Neuronal stem cell (in vitro differentiated cells): ENCODE measurements around the gene WDR82.

Experiments used
- DNase-seq: peaks from one replicate; pipeline ENCODE4 v3.0.0-alpha.2; 2013; ENCODE audit warnings: low spot score
- H2AFZ ChIP-seq: one replicate; pipeline ENCODE4 v1.6.1; 2013; ENCODE audit warnings: mild to moderate bottlenecking, low read length, inconsistent platforms
- H2AK5ac ChIP-seq: 2 replicates; pipeline ENCODE4 v1.6.1; 2013; ENCODE audit warnings: low read depth, mild to moderate bottlenecking, inconsistent platforms, low read length, moderate library complexity, mixed read lengths
- H2BK120ac ChIP-seq: 2 replicates; pipeline ENCODE4 v1.6.1; 2013; ENCODE audit warnings: low read depth, mild to moderate bottlenecking, inconsistent platforms, low read length, moderate library complexity, mixed read lengths
- H2BK12ac ChIP-seq: one replicate; pipeline ENCODE4 v1.6.1; 2013; ENCODE audit warnings: low read length, inconsistent platforms
- H2BK15ac ChIP-seq: 2 replicates; pipeline ENCODE4 v1.6.1; 2013; ENCODE audit warnings: mild to moderate bottlenecking, low read length, inconsistent platforms, mixed read lengths
- H2BK5ac ChIP-seq: one replicate; pipeline ENCODE4 v1.6.1; 2013; ENCODE audit warnings: inconsistent platforms, mild to moderate bottlenecking, low read length, moderate library complexity
- H3K14ac ChIP-seq: one replicate; pipeline ENCODE4 v1.6.1; 2013; ENCODE audit warnings: low read length, inconsistent platforms
- H3K18ac ChIP-seq: 2 replicates; pipeline ENCODE4 v1.6.1; 2013; ENCODE audit warnings: low read length, inconsistent platforms
- H3K23ac ChIP-seq: 2 replicates; pipeline ENCODE4 v1.6.1; 2013; ENCODE audit warnings: low read depth, mild to moderate bottlenecking, mixed read lengths, low read length, inconsistent platforms; ENCODE audit not compliant: poor library complexity
- H3K27ac ChIP-seq: replicated peaks from 3 replicates; pipeline ENCODE4 v1.5.1; 2013; ENCODE audit warnings: low read length, inconsistent platforms
- H3K27me3 ChIP-seq, 3 experiments: 2 replicates each; pipeline ENCODE4 v1.6.1; 2013; ENCODE audit warnings: low read length in 3 of 3, mild to moderate bottlenecking in 2 of 3, inconsistent platforms in 1 of 3, low read depth in 1 of 3, mixed read lengths in 1 of 3, moderate library complexity in 1 of 3; ENCODE audit not compliant: control insufficient read depth in 3 of 3, insufficient read depth in 3 of 3
- H3K36me3 ChIP-seq, 2 donors: replicated peaks in 1 of 2; 2 replicates each; pipeline ENCODE4 v1.6.1; 2013; ENCODE audit warnings: low read length in 2 of 2; ENCODE audit not compliant: control insufficient read depth in 2 of 2, insufficient read depth in 2 of 2
- H3K4ac ChIP-seq: 2 replicates; pipeline ENCODE4 v1.6.1; 2013; ENCODE audit warnings: inconsistent platforms, mild to moderate bottlenecking, low read length, moderate library complexity
- H3K4me1 ChIP-seq, 2 donors: 1 replicate in 1 of 2; 2 replicates in 1 of 2; pipeline ENCODE4 v1.6.1; 2013; ENCODE audit warnings: low read length in 2 of 2, low read depth in 1 of 2; ENCODE audit not compliant: control insufficient read depth in 2 of 2, insufficient read depth in 1 of 2
- H3K4me2 ChIP-seq: one replicate; pipeline ENCODE4 v1.6.1; 2013; ENCODE audit warnings: mild to moderate bottlenecking, low read length, inconsistent platforms; ENCODE audit not compliant: insufficient read depth, poor library complexity, severe bottlenecking
- H3K4me3 ChIP-seq, 2 donors: 2 replicates each; pipeline ENCODE4 v1.5.1; 2013; ENCODE audit warnings: low read length in 2 of 2, mild to moderate bottlenecking in 2 of 2, inconsistent platforms in 1 of 2, moderate library complexity in 1 of 2
- H3K79me1 ChIP-seq: one replicate; pipeline ENCODE4 v1.6.1; 2013; ENCODE audit warnings: low read depth, mild to moderate bottlenecking, inconsistent platforms, low read length, moderate library complexity
- H3K9ac ChIP-seq: one replicate; pipeline ENCODE4 v1.6.1; 2013; ENCODE audit warnings: mild to moderate bottlenecking, low read depth, low read length, inconsistent platforms; ENCODE audit not compliant: poor library complexity
- H3K9me3 ChIP-seq, 2 donors: replicated peaks in 1 of 2; 2 replicates each; pipeline versions ENCODE3 to v1.6.1; 2013; ENCODE audit warnings: low read length in 2 of 2, mild to moderate bottlenecking in 2 of 2, inconsistent platforms in 1 of 2, low read depth in 1 of 2, mixed read lengths in 1 of 2, moderate library complexity in 1 of 2; ENCODE audit not compliant: control insufficient read depth in 2 of 2, insufficient read depth in 1 of 2
- H4K8ac ChIP-seq: one replicate; pipeline ENCODE4 v1.6.1; 2013; ENCODE audit warnings: low read depth, mild to moderate bottlenecking, inconsistent platforms, low read length, moderate library complexity
- H4K91ac ChIP-seq: one replicate; pipeline ENCODE4 v1.6.1; 2013; ENCODE audit warnings: low read length, low read depth, mild to moderate bottlenecking, inconsistent platforms; ENCODE audit not compliant: poor library complexity
- WGBS, 2 donors: extraction: QIAGEN DNeasy Blood & Tissue Kit; methylation state at CpG; one replicate each; pipeline ENCODE4 v1.1.7; 2013; ENCODE audit warnings: missing lambda C conversion rate in 2 of 2, mixed read lengths in 1 of 2; ENCODE audit not compliant: insufficient read length in 2 of 2, insufficient replicate concordance in 1 of 2; ENCODE audit errors: extremely low coverage in 2 of 2; 5-methylcytosine and 5-hydroxymethylcytosine counted together

The WDR82 gene

DNA sequence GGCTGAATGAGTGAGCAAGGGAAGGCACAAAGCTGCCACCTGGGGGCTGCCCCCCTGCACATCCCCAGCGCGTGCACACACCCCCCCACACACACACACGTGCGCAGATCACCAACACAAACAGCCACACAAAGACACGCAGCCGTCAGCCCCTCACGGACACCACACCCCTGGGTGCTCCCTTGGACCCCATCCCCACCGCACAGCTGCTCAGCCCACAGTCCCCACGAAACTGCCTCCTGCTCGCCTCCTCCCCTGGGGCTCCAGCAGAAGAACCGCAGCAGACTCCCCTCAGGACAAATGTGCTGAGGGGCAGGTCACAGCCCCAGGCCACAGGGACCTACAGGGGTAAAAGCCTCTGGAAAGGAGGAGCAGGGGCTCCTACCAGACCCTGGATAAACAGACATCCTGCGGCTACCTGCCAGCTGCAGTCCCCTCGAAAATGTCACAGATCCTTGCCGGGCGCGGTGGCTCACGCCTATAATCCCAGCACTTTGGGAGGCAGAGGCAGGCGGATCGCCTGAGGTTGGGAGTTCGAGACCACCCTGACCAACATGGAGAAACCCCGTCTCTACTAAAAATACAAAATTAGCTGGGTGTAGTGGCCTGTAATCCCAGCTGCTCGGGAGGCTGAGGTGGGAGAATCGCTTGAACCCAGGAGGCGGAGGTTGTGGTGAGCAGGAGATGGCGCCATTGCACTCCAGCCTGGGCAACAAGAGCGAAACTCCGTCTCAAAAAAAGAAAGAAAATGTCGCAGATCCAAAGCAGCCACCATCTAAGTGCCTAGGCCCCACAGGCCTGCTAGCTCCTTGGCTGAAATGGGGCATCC lies 46.0 kb downstream of the WDR82 start:
- H3K4me3 ChIP-seq = no peak overlapping the region
- H3K79me1 ChIP-seq = no peaks in the 10 kb centered on the region
- no peak for DNase-seq
- peaks cover 4 to 5% of the 10 kb centered on the region in 2 donors for H3K4me1 ChIP-seq
- no peak overlapping the region for H3K18ac ChIP-seq
- peak overlapping the region; percentile 2 for H2BK5ac ChIP-seq
- H3K27me3 ChIP-seq = no peaks in the 10 kb centered on the region
- no peak overlapping the region for H3K23ac ChIP-seq
- H3K4ac ChIP-seq = no peak overlapping the region
- H3K27ac ChIP-seq = no peak overlapping the region
- H2BK120ac ChIP-seq = no peak overlapping the region
- H4K8ac ChIP-seq = no peak overlapping the region
- peaks cover 14 to 43% of the 10 kb centered on the region in 2 donors for H3K36me3 ChIP-seq
- H2AFZ ChIP-seq = no peak overlapping the region
- no CpG with 5 or more reads among the region's 28 CpGs for WGBS, 2 donors
- H2BK12ac ChIP-seq = peak overlapping the region; percentile 50
- no peak overlapping the region for H3K14ac ChIP-seq
- H4K91ac ChIP-seq = no peak overlapping the region
- H3K9me3 ChIP-seq = no peaks in the 10 kb centered on the region
- H2BK15ac ChIP-seq = peak overlapping the region; percentile 5
- no peak overlapping the region for H3K4me2 ChIP-seq
- H3K9ac ChIP-seq = no peak overlapping the region
- peak overlapping the region; percentile 24 for H2AK5ac ChIP-seq

DNA sequence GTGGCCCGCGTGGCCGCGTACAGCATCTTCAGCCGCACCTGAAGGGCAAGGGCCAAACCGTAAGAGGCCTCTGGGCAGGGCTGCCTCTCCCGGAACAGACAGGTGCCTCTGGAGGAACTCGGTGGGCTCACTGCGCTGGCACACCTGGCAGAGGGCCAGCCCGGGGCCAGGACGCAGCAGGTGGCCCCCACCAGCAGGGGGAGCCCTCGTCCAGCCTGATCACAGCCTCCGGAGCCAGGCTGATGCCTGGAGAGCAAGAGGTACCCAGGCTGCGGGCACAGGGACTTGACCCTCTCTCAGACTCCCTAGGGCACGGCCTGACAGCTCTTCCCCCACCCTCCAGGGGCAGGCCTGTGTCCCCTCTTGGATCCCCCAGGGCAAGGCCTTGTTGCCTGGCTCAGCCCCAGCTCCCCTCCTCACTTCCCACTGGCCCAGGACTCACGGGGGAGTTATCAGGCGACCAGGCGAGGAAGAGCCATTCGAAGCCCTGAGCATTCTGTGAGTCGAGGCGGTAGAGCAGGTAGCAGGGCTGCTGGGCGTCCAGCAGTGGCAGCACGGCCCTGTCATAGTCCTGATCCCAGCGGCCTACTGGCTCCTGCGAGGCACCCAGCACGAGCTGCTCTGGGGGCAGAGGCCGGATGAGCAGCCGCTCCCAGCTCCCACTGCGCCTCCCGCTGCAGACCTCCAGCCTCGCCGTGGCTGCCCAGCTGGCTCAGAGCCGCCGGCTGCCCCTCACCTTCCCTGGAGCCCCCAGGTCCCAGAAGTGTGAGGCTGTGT lies 46.8 kb downstream of the WDR82 start:
- WGBS, 2 donors = no CpG with 5 or more reads among the region's 34 CpGs
- Histone ChIP-seq H3K79me1 (no peaks in the 10 kb centered on the region), H3K14ac (peak overlapping the region; percentile 47)

DNA sequence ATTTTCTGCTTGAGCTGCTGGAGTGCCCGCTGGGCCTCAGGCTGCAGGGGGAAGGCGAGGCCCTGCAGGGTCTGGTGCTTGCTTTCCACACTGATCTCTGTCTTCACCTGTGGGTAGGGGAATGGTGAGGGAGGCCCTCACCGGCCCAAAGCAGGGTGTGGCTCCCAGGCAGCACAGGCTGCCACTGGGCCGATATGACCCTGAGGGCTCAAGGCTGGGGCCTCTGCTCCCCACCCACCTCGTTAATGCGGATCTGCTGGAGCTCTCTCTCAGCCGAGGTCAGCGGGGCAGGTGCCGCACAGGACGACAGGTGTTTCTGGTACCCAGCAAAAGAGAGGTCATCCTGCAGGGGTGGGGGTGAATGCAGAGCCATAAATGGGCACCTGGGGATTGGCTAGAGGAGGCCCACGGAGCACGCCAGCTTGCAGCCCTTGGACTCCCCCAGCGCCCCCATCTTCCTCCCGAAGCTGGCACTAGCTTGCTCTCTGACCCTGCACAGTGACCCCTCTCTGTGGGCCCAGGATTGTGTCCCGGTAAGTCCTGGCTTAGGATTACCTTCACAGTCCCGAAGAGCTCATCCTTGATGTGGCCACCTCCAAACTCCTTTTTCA lies 47.5 kb downstream of the WDR82 start:
- H2BK12ac ChIP-seq = no peak overlapping the region
- peaks cover 14 to 44% of the 10 kb centered on the region in 2 donors for H3K36me3 ChIP-seq
- no peaks in the 10 kb centered on the region for H3K27me3 ChIP-seq
- H2AK5ac ChIP-seq = peak overlapping the region; percentile 77
- no peak overlapping the region for H2BK15ac ChIP-seq
- H3K9me3 ChIP-seq = no peaks in the 10 kb centered on the region
- no peak for DNase-seq
- H4K91ac ChIP-seq = no peak overlapping the region
- H3K23ac ChIP-seq = no peak overlapping the region
- no peak overlapping the region for H3K18ac ChIP-seq
- H2BK120ac ChIP-seq = no peak overlapping the region
- H4K8ac ChIP-seq = no peak overlapping the region
- H3K9ac ChIP-seq = peak overlapping the region; percentile 39
- H3K4me2 ChIP-seq = no peak overlapping the region
- no CpG with 5 or more reads among the region's 16 CpGs for WGBS, 2 donors
- H3K4me1 ChIP-seq = no peaks in the 10 kb centered on the region
- no peak overlapping the region for H3K14ac ChIP-seq
- no peak overlapping the region for H3K27ac ChIP-seq
- H3K79me1 ChIP-seq = no peaks in the 10 kb centered on the region
- H3K4ac ChIP-seq = no peak overlapping the region
- H2BK5ac ChIP-seq = peak overlapping the region; percentile 20
- H2AFZ ChIP-seq = no peak overlapping the region
- H3K4me3 ChIP-seq = no peak overlapping the region

More for the DNA sequence above, 46.8 kb downstream of the WDR82 start:
- Histone ChIP-seq H3K9ac (peak overlapping the region; percentile 39), H2BK15ac (no peak overlapping the region), H2AFZ (no peak overlapping the region), H3K4me3 (no peak overlapping the region), H3K9me3 (no peaks in the 10 kb centered on the region), H3K4me2 (no peak overlapping the region), H4K91ac (no peak overlapping the region), H3K4me1 (no peaks in the 10 kb centered on the region), H3K4ac (no peak overlapping the region), H4K8ac (no peak overlapping the region), H3K36me3 (peaks cover 14 to 44% of the 10 kb centered on the region in 2 donors), H3K18ac (no peak overlapping the region), H2BK120ac (no peak overlapping the region), H2BK12ac (peak overlapping the region; percentile 50), H3K23ac (no peak overlapping the region), H3K27ac (no peak overlapping the region), H3K27me3 (no peaks in the 10 kb centered on the region), H2BK5ac (peak overlapping the region; percentile 20), H2AK5ac (peak overlapping the region; percentile 77)
- DNase-seq = peak; percentile 46

DNA sequence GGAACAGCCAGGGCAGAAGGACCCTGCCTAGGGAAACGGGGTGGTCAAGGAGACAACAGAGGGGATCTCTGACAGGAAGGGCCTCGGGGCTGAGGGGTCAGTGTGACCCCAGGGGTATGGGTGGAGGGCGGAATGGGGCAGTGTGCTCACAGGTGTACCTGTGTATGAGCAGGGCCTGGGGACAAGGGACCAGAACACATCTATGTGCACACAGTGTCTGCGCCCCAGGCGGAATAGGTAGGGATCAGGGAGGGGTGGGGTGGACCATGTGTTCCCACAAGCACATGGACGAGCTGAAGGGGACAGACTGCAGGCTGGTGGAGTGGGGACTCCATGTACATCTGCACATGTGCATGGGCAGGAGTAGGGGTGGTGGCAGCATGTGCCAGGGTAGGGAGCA lies 48.0 kb downstream of the WDR82 start:
- no CpG with 5 or more reads among the region's 6 CpGs for whole genome bisulfite sequencing, 2 donors
- no peak overlapping the region for H3K14ac ChIP-seq
- no peak overlapping the region for H3K23ac ChIP-seq
- H2BK12ac ChIP-seq = no peak overlapping the region
- H3K27ac ChIP-seq = no peak overlapping the region
- H3K4me3 ChIP-seq = no peak overlapping the region
- H4K8ac ChIP-seq = no peak overlapping the region
- H2BK120ac ChIP-seq = no peak overlapping the region
- H3K36me3 ChIP-seq = peaks cover 14 to 41% of the 10 kb centered on the region in 2 donors
- DNase-seq = no peak
- no peak overlapping the region for H3K4ac ChIP-seq
- no peak overlapping the region for H2BK5ac ChIP-seq
- no peaks in the 10 kb centered on the region for H3K9me3 ChIP-seq
- no peaks in the 10 kb centered on the region for H3K79me1 ChIP-seq
- H3K18ac ChIP-seq = no peak overlapping the region
- H2AFZ ChIP-seq = no peak overlapping the region
- no peak overlapping the region for H4K91ac ChIP-seq
- H3K4me1 ChIP-seq = no peaks in the 10 kb centered on the region
- H3K9ac ChIP-seq = no peak overlapping the region
- no peak overlapping the region for H2BK15ac ChIP-seq
- H2AK5ac ChIP-seq = no peak overlapping the region
- no peak overlapping the region for H3K4me2 ChIP-seq
- H3K27me3 ChIP-seq = no peaks in the 10 kb centered on the region
